Glutamatergic neuron (in vitro differentiated cells): ENCODE measurements around the gene SEC31B. TPM values are rescaled to one million over a fixed set of nuclear protein-coding genes. Genes with fewer than 3 reads are reported as not detected.

Experiments
- DNase-seq: peaks from one replicate; pipeline ENCODE4 v3.0.0; 2022
- H3K27ac Mint-ChIP-seq: one replicate; pipeline ENCODE4 v1.8.0; 2020; ENCODE audit warnings: mild to moderate bottlenecking, mixed read lengths, inconsistent platforms; ENCODE audit not compliant: unreplicated experiment
- H3K27me3 Mint-ChIP-seq: one replicate; pipeline ENCODE4 v1.8.0; 2020; ENCODE audit warnings: mild to moderate bottlenecking, moderate library complexity, mixed read lengths, inconsistent platforms; ENCODE audit not compliant: unreplicated experiment
- H3K36me3 Mint-ChIP-seq: one replicate; pipeline ENCODE4 v1.8.0; 2020; ENCODE audit warnings: mild to moderate bottlenecking, mixed read lengths, inconsistent platforms; ENCODE audit not compliant: unreplicated experiment
- H3K4me1 Mint-ChIP-seq: one replicate; pipeline ENCODE4 v1.8.0; 2020; ENCODE audit warnings: mild to moderate bottlenecking, low read depth, mixed read lengths, inconsistent platforms; ENCODE audit not compliant: unreplicated experiment
- H3K4me3 Mint-ChIP-seq: one replicate; pipeline ENCODE4 v1.8.0; 2020; ENCODE audit warnings: mild to moderate bottlenecking, mixed read lengths, inconsistent platforms; ENCODE audit not compliant: unreplicated experiment
- H3K9me3 Mint-ChIP-seq: one replicate; pipeline ENCODE4 v1.8.0; 2020; ENCODE audit warnings: mild to moderate bottlenecking, moderate library complexity, mixed read lengths, inconsistent platforms; ENCODE audit not compliant: unreplicated experiment
- CTCF ChIP-seq: fragments of 200-600 bp; sonication (generic); IDR thresholded peaks from one replicate; pipeline ENCODE4 v1.5.0; 2021; ENCODE audit not compliant: partially characterized antibody, unreplicated experiment
- total RNA-seq: library from RNA; stranded (reverse); fragmentation: NEBNext Ultra II Directional; extraction: Animal tissue kit (Norgen Biotek cat#: 25700); gene quantifications from one replicate; pipeline ENCODE4 v1.2.1, GENCODE V29; 2021; ENCODE audit not compliant: unreplicated experiment

The SEC31B gene
- total RNA-seq, 1 donor from 2014 or later = 22.3 TPM

- no peak for DNase-seq
- Mint-ChIP-seq H3K4me3 (no peak overlapping the region), H3K4me1 (peaks cover 4% of the 10 kb centered on the region)
These were observed 2.6 kb upstream of the SEC31B start for GRCh38 chr10:100522107-100522801.

GRCh38 chr10:100520811-100521210, 1.1 kb upstream of the SEC31B start:
- Mint-ChIP-seq H3K36me3 (no peaks in the 10 kb centered on the region), H3K4me1 (no peaks in the 10 kb centered on the region), H3K27ac (no peak overlapping the region), H3K4me3 (no peak overlapping the region), H3K9me3 (peaks cover 3% of the 10 kb centered on the region), H3K27me3 (peaks cover 4% of the 10 kb centered on the region)
- TF ChIP-seq CTCF = no peak
- DNase-seq = no peak

More at GRCh38 chr10:100522107-100522801, 2.6 kb upstream of the SEC31B start:
- Mint-ChIP-seq H3K9me3 (peaks cover 3% of the 10 kb centered on the region), H3K36me3 (no peaks in the 10 kb centered on the region), H3K27ac (no peak overlapping the region), H3K27me3 (peaks cover 2% of the 10 kb centered on the region)
- no peak for TF ChIP-seq CTCF

GRCh38 chr10:100518761-100519241, 860 bp downstream of the SEC31B start:
- H3K27ac Mint-ChIP-seq = no peak overlapping the region
- peaks cover 2% of the 10 kb centered on the region for H3K27me3 Mint-ChIP-seq
- no peaks in the 10 kb centered on the region for H3K36me3 Mint-ChIP-seq
- no peaks in the 10 kb centered on the region for H3K4me1 Mint-ChIP-seq
- peaks cover 1% of the 10 kb centered on the region for H3K9me3 Mint-ChIP-seq
- TF ChIP-seq CTCF = peak; percentile 71
- peak overlapping the region; percentile 92 for H3K4me3 Mint-ChIP-seq
- DNase-seq = peak; percentile 75

- TF ChIP-seq CTCF = peak; percentile 23
- H3K4me3 Mint-ChIP-seq = no peak overlapping the region
- DNase-seq = no peak
These were observed 2.8 kb downstream of the SEC31B start for GRCh38 chr10:100516847-100517246.

GRCh38 chr10:100515612-100516011, 4.0 kb downstream of the SEC31B start:
- Mint-ChIP-seq H3K36me3 (no peaks in the 10 kb centered on the region), H3K4me1 (no peaks in the 10 kb centered on the region), H3K4me3 (no peak overlapping the region), H3K9me3 (peaks cover 1% of the 10 kb centered on the region), H3K27me3 (peaks cover 2% of the 10 kb centered on the region), H3K27ac (no peak overlapping the region)
- no peak for DNase-seq
- TF ChIP-seq CTCF = no peak

More at GRCh38 chr10:100516847-100517246, 2.8 kb downstream of the SEC31B start:
- peaks cover 2% of the 10 kb centered on the region for H3K27me3 Mint-ChIP-seq
- H3K9me3 Mint-ChIP-seq = peaks cover 1% of the 10 kb centered on the region
- H3K27ac Mint-ChIP-seq = no peak overlapping the region
- H3K4me1 Mint-ChIP-seq = no peaks in the 10 kb centered on the region
- H3K36me3 Mint-ChIP-seq = no peaks in the 10 kb centered on the region
